SHP77 treated with DMSO at 0.1 percent for 48 hours (cell line): ENCODE results near the gene XPNPEP3.
A peak's percentile ranks its signal among the peaks of the same experiment; 100 is the strongest.
"Not testable (repeated sequence)": the region's sequence is repeated elsewhere in the genome, so short reads cannot be mapped to it uniquely, and the experiment has no call there.

ENCODE experiments used
- DNase-seq: peaks from one replicate; lab custom pipeline; 2025; lab: John Stamatoyannopoulos, UW

Gene XPNPEP3

DNA sequence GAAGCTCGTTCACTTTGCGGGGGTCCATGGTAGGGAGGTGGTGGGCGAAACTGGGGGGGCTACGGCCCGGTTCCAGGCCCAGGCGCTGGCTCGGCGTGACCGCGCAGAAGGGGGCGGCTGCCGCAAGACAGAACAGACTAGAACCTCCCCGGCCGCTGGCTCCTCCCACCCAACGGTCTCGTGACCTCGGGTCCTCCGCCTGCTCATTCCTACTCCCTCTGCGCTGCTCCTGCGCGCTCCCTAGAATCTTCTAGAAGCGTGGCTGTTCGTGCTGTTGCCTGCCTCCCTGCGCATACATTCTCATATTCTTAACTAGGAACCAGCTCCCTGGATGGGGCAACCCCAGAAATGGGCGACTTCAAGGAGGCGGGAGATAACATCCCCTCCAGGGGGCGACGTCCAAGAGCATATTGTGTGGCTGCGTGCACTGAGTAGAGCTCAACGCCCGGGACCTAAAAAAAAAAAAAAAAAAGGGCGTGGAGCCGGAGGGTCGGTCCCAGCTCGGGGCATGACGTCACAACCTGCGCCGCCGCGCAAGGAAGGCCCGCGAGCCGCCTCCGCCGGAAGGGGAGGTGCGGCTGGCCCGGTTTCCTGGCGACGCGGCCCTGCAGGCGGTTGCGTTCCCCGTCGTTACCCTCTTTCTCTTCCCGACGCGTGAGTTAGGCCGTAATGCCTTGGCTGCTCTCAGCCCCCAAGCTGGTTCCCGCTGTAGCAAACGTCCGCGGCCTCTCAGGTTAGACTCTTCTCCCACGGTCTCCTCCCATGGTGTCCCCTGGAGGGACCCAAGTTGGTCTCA, at the start of gene XPNPEP3, which contains the start of gene ST13:
TSS of gene XPNPEP3 (plus strand) at position 636 of the 796 bp plus-strand sequence. CDS start at position 670, 34 bp downstream.
TSS of gene ST13 (minus strand) at position 127 of the 796 bp plus-strand sequence. CDS start at position 28, 99 bp downstream.
- DNase-seq = peak; percentile 76

DNA sequence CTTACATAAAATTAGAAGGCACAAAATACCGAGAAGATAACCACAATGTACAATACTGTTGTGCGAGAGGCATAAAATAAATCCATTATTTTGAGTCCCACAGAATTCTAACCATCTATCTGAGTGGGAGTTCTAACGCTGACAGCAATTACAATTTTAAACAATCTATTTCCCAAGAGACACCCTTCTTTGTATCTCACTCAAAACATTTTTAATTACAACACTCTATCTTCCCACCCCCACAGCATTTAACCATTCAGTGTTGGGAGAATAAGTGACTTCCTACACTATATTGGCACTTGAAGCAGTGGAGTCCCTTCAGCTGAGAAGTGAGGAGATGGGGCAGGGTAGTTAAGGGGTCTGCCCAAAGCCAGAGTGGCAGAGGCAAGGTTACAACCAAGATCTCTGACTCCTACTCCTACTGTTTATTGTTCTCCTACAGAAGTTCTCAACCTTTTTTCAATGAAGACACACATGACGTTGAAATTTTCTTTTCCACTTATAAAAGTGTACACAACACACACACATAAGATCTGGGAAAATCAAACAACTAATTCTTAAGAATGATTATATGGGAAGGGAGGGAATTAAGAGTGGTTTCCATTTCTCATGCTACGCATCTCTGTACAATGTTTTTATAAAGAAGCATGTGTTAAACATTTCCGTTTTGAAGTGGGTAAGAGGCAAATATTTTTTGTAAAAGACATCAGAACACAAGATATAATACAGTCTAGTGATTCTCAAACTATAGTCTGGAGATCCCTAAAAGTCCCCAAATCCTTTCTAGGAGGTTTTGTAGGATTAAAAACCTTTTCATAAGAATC, 48.7 kb upstream of the XPNPEP3 start:
- no peak for DNase-seq

DNA sequence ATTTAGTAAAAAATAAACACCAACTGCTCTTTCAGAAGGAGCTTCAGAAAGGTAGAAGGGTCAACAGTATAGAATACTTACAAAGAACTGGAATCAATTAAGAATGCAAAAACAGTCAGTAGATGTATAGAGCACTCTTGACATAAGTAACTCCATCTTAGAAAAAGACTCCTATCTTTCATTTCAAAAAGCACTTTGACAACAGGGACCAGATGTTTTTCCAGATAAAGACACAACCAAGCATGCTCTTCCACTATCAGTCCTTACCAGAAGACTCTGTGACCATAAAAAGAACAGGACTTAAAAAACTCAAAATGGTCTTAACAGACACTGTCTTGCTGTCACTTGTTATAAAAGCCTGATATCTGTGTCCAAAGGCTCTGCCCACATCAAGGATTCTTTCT, 43.0 kb upstream of the XPNPEP3 start:
- no peak for DNase-seq

DNA sequence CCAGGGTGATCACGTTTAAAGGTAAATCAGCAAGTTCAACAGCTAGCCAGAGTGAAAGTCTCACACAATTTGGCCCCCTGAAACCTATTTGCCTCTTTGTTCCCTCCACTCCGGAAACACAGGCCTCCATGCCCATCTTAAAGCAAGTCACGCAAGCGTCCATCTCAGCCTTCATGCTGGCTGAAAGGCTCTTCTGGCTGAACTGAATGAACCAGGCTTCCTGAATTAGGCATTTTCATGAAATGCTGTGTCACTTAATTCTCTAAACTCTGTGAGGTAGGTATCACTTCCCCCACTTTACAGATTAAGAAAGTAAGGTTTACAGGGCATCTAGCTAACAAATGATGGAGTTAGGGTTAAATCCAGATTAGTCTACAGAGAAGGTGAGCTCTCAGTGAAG, 39.2 kb upstream of the XPNPEP3 start:
- no peak for DNase-seq

DNA sequence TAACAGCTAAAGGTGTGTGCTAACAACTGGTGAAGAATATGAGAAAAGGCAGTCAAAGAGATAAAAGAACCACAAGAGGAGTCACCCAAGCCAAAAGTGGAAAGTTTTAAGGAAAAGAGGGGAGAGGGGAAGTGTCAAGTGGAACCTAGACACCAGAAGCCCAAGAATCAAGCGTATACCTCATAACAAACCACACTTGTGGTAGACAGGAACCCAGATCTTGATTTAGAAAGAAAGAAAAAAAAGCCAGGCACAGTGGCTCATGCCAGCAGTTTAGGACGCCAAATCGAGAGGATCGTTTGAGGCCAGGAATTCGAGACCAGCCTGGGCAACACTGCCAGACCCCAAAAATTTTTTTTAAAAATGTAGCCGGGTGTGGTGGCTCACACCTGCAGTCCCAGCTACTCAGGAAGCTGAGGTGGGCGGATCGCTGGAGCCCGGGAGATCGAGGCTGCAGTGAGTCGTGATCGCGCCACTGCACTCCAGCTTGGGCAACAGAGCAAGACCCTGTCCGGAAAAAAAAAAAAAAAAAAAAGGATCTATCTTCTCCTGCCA, 38.7 kb upstream of the XPNPEP3 start:
- no peak for DNase-seq

DNA sequence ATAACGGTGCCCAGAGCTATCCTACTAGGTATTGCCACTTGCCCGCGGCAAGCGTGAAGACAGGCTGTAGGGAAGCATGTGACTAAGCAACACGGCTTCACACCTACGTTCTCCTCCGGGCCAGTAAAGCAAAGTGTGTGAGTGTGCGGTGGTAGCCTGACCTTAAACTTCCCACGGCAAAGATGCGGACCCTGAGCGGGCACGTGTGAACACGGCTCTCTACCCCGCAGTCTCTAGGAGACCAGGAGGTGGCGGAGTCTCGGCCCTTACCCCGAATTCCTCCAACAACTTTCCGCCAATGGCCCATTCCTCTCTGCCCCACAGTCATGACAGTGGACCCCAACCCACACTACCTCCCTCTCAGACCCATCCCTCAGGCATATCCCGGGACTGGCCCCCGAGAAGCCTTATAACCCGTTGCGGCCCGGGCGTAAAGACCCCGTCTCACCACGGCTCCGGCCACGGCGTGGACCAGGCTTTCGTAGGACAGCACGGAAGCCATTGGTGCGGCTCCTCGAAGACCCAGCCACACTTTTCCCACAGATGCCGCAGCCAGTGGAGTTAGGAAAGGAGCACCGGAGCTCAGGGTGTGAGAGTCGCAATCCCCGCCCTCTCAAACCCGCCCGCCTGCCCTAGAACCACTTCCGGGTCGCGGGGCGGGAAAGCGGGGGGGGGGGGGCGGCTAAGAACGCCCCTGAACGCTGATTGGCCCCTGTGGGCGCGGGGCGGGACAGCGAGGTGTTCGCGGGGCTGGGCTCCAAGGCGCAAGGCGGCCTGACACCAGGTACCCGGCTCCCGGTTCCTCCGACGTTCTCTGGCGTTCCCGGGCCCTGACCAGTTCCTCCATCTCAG, 38.0 kb upstream of the XPNPEP3 start, which contains the start of gene SLC25A17:
TSS of gene SLC25A17 (minus strand) at position 600 of the 852 bp plus-strand sequence. CDS start at position 502, 98 bp downstream.
- DNase-seq = peak; percentile 73

DNA sequence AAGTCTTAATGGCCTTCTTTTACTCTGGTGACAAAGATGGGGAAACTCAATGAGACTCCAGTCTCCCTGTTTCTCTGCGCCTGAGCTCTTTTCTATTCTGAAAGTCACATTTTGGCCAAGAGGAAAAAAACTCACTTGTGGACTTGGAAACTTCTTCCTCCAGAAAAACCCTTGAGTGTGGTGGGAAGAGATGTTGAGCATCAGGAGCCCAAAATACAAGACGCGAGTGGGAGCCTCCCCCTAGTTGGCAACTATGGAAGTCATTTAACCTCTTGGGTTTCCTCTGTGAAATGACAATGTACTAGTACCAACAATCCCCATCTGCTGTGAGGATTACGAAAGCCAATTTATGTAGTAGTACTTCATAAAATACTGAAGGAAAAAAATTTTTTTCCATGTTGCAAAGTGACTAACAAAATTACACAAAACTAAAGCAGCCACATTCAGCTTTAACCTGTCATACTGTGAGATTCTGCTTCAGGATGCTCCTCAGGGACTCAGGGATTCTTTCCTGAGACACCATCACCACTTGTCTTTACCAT, 37.3 kb upstream of the XPNPEP3 start:
- peak; percentile 16 for DNase-seq

DNA sequence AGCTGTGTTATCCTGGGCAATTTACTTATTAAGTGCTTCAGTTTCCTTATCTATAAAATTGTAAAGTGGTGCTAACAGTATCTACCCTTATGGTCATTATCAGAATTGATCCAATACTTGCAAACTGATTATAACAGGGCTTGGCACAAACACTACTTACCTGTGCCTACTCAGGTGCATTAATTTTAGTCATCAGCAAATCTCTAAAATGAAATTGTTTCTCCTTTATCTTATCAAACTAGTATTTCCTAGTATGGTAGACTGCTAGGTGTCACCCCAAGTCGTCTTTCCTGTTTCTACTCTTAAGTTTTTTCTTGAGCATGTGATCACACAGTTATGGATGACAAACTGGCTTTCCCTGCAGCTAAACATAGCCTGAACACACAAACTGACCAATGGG, 33.5 kb upstream of the XPNPEP3 start:
- no peak for DNase-seq

DNA sequence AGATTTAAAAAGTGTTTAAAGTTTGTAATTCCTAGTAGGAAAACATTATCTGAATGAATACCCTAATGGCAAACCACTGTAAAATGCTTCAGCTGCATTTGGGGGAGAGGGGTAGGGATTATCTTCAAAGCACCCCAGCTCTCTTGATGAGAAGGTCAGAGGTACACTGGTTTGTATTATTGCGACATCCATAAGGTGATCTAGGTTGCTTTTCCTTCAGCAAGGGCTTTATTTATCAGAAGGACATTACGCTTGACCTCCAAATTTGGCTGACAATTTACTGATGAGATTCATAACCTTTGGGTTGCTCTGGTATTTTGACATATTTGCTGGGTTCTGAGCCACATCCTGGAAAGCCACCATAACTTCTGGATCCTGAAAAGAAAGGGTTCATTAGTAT, 30.7 kb upstream of the XPNPEP3 start:
- DNase-seq = not testable (repeated sequence)

DNA sequence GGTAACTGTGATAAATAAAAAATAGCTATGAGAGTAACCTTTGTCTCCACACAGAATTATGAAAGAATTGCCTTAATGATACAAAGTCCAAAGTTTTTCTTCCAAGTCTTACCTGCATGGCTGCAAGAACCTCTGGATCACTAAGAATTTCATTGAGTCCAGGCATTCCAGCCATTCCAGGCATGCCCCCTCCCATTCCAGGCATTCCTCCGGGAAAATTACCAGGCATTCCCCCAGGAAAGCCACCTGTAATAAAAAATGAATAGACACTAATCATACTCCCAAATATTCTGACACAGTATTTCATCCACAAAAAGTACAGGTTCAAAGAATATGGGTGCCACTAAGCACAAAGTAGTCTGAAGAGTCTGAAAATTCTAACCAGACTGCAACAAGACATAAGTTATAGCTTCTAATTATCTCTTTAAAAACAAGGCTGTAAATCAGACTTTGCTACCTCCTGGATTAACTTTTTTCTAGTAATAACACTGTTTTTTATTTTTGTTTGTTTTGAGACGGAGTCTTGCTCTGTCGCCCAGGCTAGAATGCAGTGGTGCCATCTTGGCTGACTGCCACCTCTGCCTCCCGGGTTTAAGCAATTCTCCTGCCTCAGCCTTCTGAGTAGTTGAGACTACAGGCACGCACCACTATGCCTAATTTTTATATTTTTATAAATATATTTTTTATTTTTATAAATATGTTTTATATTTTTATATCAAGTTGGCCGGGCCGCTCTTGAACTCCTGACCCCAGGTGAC, 29.8 kb upstream of the XPNPEP3 start:
- no peak for DNase-seq

DNA sequence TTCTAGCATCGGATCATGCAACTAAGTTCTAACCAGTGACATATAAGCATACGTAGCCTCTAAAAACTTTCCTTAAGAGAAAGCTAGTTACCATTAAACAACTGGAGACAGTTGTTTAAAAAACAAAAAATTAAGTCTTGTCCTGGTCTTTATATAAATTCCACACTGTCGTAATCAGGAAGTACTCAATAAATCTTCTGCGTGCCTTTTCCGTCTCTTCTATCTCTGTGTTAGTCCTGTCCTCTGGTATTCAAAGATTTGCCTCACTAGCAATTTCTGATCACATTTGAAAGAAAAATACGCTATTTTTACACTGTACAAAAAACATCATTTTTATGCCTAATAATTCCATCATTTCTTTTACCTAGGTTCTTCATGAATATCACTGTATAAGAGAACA, 27.8 kb upstream of the XPNPEP3 start:
- no peak for DNase-seq

DNA sequence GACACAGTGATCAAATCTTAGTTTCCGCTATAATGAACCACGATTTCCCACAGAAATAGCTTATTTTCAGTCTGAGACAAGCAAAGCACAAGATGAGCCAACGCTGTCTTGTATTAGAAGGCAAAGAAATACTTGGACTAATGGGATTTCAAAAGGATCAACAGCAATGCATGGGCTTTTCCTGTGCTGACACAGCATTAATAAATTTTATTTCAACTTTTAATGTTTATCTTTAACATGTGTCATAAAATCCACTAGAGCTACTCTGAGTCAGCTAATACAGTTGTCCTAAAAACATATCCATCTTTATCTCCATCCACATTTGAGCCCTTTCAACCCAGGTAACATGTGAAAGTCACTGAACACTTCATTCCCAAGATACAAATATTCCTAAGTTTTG, 22.3 kb upstream of the XPNPEP3 start:
- DNase-seq = no peak

DNA sequence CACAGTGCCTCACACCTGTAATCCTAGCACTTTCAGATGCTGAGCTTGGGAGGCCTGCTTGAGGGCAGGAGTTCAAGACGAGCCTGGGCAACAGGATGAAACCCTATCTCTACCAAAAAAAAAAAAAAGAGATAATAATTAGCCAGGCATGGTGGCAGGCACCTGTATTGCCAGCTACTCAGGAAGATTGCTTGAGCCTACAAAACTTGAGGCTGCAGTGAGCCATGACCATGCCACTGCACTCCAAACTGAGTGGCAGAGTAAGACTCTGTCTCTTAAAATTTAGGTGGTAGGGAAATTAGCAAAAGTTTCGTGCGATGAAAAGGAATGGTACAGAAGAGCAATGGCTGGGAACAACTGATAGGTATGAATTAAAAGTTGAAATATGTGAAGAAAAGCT, 18.5 kb upstream of the XPNPEP3 start:
- no peak for DNase-seq

DNA sequence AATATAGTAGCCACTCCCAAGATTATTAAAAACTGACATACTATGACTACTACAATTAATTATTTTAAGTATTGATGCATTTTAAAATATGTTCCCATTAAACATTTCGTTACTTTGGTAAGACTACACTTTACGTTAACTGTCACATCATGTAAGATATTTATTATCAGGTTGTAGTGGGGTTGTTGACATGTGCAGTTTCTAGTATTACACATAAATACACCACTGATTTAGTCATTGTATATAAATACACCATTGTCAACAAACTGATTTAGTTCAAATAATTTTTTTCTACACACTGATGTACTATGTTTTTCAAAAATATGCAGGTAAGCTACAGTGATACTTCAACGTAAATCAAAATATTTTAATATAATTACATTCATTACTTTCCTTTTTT, 12.0 kb upstream of the XPNPEP3 start:
- DNase-seq = no peak

DNA sequence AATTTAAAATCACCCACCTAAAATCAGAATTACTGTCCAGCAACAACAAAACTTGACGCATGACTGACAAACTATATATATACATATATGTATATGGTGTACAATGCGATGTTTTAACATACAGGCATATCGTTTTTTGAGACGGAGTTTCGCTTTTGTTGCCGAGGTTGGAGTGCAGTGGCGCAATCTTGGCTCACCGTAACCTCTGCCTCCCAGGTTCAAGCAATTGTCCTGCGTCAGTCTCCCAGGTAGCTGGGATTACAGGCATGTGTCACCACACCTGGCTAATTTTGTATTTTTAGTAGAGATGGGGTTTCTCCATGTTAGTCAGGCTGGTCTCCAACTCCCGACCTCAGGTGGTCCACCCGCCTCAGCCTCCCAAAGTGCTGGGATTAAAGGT, 11.1 kb upstream of the XPNPEP3 start:
- DNase-seq = not testable (repeated sequence)

DNA sequence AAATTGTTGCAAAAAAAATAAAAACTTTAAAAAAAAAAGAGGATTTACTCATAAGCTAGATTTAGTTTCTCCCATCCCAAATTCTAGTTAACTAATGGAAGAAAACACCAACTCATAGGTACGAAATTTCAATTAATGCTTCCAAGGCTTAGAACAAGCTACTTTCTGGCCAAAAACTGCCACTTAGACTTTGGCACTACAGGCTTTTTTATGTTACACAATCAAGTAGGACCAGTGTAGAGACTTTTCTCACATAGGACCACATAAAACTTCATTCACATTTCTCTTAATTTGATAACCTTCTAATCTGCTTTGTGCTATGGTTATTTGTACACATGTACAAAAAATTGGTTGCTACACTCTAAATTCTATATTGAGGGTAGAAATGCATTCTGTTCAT, 3.6 kb upstream of the XPNPEP3 start:
- no peak for DNase-seq

DNA sequence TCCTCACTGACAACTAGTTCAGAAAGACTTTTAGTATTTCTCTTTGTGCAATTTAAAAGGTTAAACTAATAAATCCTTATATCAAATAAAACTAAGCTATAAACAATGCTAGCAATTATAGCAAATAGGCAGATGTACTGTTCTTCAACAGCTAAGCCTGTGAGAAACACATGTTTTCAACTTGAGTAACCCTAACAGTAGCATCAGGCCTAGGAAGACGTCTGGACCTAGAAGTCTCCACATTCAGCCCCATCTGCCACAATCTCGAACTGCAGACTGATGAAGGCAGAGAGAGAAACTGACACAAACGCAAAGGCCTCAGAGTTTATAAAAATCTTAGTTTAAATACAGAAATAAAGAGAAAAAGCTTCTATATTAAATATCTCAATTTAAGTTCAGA, 3.0 kb upstream of the XPNPEP3 start:
- no peak for DNase-seq

DNA sequence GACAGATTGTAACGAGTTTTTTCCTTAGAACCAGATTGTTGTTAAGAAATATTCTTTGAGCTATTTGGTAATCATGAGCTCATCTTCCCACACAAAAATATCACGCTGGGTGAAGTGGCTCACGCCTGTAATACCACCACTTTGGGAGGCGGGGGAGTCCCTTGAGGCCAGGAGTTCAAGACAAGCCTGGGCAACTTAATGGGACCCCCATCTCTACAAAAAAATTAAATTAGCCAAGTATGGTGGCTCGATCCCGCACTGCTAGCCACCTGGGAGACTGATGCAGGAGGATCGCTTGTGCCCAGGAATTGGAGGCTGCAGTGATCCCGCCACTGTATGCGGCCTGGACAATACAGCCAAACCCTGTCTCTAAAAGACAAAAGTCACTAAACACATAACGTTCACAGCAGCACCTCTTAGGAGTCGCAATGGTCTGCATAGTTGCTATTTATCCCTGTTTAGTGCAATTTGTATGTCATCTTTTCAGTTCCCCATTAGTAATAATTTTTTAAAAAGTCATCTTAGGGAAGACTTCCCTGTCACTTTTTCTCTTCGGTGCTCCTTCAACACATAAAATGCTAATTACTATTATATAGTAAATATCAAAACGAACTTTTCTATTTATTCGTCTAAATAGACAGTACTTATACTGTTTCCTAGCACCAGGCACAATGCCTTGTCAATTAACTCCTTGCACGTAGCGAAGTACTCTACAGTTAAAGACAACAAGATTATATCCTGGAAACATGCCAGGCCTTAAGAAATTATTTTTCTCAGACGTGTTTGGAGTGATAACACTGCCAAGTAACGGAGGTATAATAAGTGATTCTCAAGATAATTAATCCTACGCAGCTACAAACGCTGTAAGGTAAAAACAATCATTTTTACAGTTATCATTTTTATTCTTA, 1.6 kb upstream of the XPNPEP3 start:
- no peak for DNase-seq

DNA sequence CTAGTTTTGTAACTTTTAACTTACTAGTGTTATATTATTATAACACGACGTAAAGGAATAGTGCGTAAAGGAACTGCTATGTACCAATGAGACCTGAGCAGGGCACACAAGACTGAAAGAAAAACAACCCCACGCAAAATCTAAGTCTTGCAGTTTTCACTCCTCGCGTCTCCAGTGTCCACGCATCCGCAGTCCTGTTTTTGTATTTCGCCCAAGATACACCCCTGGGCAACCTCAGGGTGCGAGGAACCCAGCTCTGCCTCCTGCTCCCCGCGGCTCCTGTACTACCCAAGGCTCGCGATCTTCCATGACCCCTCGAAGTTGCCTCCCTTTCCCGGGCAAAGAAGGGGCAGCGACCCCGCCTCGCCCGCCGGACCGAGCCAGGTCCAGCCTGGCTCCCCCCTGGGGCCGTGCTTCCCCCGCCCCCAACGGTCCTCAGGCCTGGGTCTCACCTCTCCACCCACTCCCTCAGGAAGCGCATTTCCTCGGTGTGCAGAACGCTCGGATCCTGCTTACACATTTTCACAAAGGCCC, 902 bp upstream of the XPNPEP3 start:
- peak; percentile 2 for DNase-seq
